GM20431 (cell line): ENCODE data around the gene TP53TG3E.
"Not testable (repeated sequence)": the region's sequence is repeated elsewhere in the genome, so short reads cannot be mapped to it uniquely, and the experiment has no call there.

Experiments
- in situ Hi-C: fragments of 300-500 bp; cut with MseI, MboI; formaldehyde crosslinking; loops from one replicate; pipeline ENCODE4 v1.15.0; 2020; ENCODE audit warnings: low sequenced_read_pairs; ENCODE audit not compliant: unreplicated experiment

Gene TP53TG3E, protein sequence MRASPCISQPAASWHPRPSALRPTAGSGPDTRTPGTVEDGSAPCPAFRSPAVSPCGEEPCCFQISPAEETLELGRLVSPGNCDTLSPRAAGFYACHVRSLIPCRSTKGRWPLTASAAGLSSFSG

GRCh38 chr16:33304006-33304405, at the start of gene TP53TG3E:
Gene TP53TG3E, plus strand, starts transcription at chr16:33304306. Its CDS starts 68 bp downstream, at chr16:33304374.
- in situ Hi-C loops: not testable (repeated sequence)

- in situ Hi-C loops: not testable (repeated sequence)
Observed at GRCh38 chr16:33336226-33337012, 32.3 kb downstream of the TP53TG3E start.

DNA sequence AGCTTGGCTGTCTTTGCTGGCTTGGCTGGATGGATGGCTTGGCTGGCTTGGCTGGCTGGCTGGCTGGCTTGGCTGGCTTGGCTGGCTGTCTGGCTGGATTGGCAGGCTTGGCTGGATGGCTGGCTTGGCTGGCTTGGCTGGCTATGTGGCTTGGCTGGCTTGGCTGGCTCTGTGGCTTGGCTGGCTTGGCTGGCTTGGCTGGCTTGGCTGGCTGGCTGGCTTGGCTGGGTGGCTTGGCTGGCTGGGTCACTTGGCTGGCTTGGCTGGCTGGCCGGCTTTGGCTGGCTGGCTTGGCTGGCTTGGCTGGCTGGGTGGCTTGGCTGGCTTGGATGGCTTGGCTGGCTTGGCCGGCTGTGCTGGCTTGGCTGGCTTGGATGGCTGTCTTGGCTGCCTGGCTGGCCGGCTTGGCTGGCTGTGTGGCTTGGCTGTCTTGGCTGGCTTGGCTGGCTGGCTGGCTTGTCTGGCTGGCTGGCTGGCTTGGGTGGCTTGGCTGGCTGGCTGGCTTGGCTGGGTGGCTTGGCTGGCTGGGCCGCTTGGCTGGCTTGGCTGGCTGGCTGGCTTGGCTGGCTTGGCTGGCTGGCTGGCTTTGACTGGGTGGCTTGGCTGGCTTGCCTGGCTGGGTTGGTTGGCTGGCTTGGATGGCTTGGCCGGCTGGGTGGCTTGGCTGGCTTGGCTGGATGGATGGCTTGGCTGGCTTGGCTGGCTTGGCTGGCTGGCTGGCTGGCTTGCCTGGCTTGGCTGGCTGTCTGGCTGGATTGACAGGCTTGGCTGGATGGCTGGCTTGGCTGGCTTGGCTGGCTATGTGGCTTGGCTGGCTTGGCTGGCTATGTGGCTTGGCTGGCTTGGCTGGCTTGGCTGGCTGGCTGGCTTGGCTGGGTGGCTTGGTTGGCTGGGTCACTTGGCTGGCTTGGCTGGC, 33.8 kb downstream of the TP53TG3E start:
- in situ Hi-C loops: not testable (repeated sequence)

- in situ Hi-C loops: not testable (repeated sequence)
Observed at GRCh38 chr16:33338543-33338951, 34.4 kb downstream of the TP53TG3E start.

- in situ Hi-C loops: not testable (repeated sequence)
Observed at GRCh38 chr16:33339093-33340061, 35.3 kb downstream of the TP53TG3E start.
